ENCODE measurements around the gene SNX30.
A peak's percentile ranks its signal among the peaks of the same experiment; 100 is the strongest.

Gene SNX30

GRCh38 chr9:112785986-112786385 is 35.4 kb downstream of the SNX30 start:
- DNase-seq: no peak

- no peak for DNase-seq
Measured at GRCh38 chr9:112786829-112787520, 36.4 kb downstream of the SNX30 start.

- DNase-seq: no peak
Measured at GRCh38 chr9:112787978-112788377, 37.4 kb downstream of the SNX30 start.

- DNase-seq: no peak
Measured at GRCh38 chr9:112789473-112789872, 38.9 kb downstream of the SNX30 start.

GRCh38 chr9:112789891-112790774 is 39.6 kb downstream of the SNX30 start:
- no peak for DNase-seq

GRCh38 chr9:112792670-112793069 is 42.1 kb downstream of the SNX30 start:
- no peak for DNase-seq

- DNase-seq: peak; percentile 61
Measured at GRCh38 chr9:112793213-112793810, 42.8 kb downstream of the SNX30 start.

- no peak for DNase-seq
Measured at GRCh38 chr9:112794731-112795130, 44.2 kb downstream of the SNX30 start.

GRCh38 chr9:112795921-112796320 is 45.4 kb downstream of the SNX30 start:
- no peak for DNase-seq

GRCh38 chr9:112796485-112796884 is 45.9 kb downstream of the SNX30 start:
- no peak for DNase-seq

- DNase-seq: peak; percentile 99
Measured at GRCh38 chr9:112809351-112809848, 58.8 kb downstream of the SNX30 start.

- peak; percentile 56 for DNase-seq
Measured at GRCh38 chr9:112809906-112810305, 59.3 kb downstream of the SNX30 start.

- no peak for DNase-seq
Measured at GRCh38 chr9:112810696-112811490, 60.3 kb downstream of the SNX30 start.

GRCh38 chr9:112811518-112811917 is 61.0 kb downstream of the SNX30 start:
- no peak for DNase-seq

- no peak for DNase-seq
Measured at GRCh38 chr9:112815868-112816267, 65.3 kb downstream of the SNX30 start.

GRCh38 chr9:112817860-112818203 is 67.3 kb downstream of the SNX30 start:
- DNase-seq: no peak

GRCh38 chr9:112819635-112820496 is 69.3 kb downstream of the SNX30 start:
- peak; percentile 47 for DNase-seq

GRCh38 chr9:112820881-112821280 is 70.3 kb downstream of the SNX30 start:
- DNase-seq: peak; percentile 14

- no peak for DNase-seq
Measured at GRCh38 chr9:112822618-112823017, 72.1 kb downstream of the SNX30 start.

GRCh38 chr9:112823257-112823656 is 72.7 kb downstream of the SNX30 start:
- DNase-seq: no peak

- peak; percentile 61 for DNase-seq
Measured at GRCh38 chr9:112831281-112831851, 80.8 kb downstream of the SNX30 start.
